NCI-H2171 (cell line): ENCODE measurements around the gene ZBTB16.

Source experiments
- DNase-seq: peaks from one replicate; lab custom pipeline; 2025; lab: John Stamatoyannopoulos, UW

Gene ZBTB16

GRCh38 chr11:114059278-114059983 is at the start of gene ZBTB16:
Gene ZBTB16 (plus strand): TSS chr11:114059711. CDS start chr11:114063301, 3,590 bp downstream.
- peak; percentile 51 for DNase-seq

- DNase-seq, result no peak
Observed at GRCh38 chr11:114010931-114011330, 48.6 kb upstream of the ZBTB16 start.

DNA sequence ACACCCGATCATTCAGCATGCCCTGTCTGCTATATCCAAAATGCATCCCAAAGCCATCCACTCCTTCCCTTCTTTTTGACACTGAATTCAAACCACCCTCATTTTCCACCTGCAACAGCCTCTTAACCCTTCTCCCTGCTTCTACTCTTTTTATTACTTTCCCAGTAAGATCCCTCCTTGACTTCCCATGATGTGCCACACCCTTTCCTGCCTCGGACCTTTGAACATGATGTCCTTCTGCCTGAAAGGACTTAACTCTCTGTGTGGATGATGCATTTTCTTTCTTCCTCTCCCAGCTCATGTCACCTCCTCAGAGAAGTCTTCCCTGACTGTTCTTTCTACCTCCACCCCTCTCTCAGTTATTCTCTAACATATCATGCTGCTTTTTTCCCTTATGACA is 48.1 kb upstream of the ZBTB16 start:
- no peak for DNase-seq

- no peak for DNase-seq
Observed at GRCh38 chr11:114015117-114015516, 44.4 kb upstream of the ZBTB16 start.

GRCh38 chr11:114016986-114017385 is 42.5 kb upstream of the ZBTB16 start:
- no peak for DNase-seq

DNA sequence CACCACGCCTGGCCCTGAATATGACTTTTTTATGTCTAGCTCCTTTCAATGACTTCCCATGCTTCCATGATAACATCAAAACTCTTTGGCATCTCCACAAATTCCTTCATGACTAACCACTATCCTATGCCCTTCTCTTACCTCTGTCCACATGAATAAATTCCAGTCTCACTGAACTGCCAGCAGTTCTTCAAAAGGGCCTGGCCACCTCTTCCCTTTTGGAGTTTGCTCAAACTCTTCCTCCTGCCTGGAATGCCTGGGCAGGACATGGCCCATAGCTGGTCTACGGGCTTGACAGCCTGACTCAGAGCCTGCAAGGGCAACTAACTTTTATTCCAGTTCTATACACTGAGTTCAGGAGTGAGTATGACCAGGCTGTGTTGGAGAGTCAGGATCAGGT is 41.8 kb upstream of the ZBTB16 start:
- no peak for DNase-seq

DNA sequence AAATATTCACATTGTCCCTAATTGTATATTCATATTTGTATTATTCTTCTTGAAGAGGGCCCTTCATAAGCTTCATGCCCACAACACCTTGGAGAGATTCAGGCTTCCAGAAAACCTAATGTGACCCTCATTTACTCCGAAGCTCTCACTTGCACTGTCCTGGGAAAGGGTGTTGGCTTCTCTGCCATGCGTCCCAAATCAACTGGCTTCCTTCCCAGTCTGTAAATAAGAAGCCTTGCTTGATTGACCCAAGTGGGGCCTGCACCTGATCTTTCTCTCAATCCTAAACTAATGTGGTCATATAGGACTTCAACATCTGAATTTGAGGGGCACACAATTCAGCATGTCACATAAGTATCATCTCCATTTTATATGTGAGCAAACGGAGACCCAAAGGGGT is 40.5 kb upstream of the ZBTB16 start:
- no peak for DNase-seq

- no peak for DNase-seq
Observed at GRCh38 chr11:114019574-114019973, 39.9 kb upstream of the ZBTB16 start.

DNA sequence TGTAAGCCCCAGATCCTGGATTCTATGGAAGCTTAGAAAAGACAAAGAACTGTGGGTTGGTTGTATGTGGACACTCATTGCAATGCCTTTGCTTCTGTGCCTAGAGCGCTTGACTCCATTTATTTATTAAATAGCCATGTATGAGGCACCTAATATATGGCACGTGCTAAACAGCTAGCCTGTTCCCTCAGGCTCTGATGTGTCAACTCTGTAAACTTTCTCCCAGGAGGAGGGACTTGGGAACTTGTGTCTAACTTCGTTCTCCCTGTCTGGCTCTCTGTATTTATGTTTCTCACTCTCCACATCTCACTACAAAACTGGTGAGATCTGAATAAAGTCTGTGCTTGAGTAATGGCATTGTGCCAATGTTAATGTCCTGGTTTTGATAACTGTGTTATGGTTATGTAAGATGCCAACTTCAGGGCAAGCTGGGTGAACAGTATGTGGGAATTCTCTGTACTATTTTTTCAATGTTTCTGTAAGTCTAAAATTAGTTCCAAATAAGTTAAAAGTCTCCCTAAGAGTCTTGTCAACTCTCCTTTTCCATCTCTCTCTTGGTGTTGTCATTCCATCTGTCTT is 34.1 kb upstream of the ZBTB16 start:
- DNase-seq, result no peak

GRCh38 chr11:114026355-114026754 is 33.2 kb upstream of the ZBTB16 start:
- no peak for DNase-seq

DNA sequence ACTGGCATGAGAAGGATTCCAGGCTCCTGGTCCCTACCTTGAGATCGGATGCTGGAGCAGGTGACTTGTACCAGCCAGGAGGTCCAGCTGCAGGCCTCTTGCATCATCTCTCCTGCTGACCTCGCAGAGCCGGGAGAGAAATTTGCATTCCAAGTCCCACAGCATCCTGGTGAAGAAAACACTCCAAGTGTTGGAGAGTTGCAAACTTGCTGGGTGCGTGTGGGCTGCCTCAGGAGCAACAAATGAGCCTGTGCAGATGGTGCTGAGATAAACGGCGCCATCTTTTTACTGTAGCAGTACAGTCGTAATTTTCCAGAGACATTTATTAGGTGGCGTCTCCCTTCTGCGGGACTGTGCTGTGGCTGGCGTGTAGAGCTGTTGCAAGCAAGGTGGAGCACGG is 32.1 kb upstream of the ZBTB16 start:
- no peak for DNase-seq

DNA sequence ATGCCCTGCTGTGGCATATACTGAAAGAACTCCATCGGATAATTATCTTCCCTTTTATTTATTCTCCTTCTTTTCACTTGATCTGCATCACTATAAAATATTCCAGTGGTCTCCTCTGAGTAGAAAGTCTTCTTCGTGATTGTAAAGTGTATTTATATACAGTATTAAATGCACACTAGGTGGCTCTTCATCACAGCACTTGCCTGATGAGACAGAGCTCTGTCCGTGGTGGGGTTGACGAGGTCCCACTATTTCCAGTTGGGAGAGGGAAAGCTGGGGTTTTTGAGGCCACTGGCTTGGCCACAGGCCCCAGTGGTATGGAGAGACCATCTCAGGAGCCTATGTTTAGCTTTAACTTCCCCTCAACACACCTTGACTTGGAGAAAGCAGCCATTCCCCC is 31.6 kb upstream of the ZBTB16 start:
- no peak for DNase-seq

- no peak for DNase-seq
Observed at GRCh38 chr11:114031246-114031966, 28.1 kb upstream of the ZBTB16 start.

- no peak for DNase-seq
Observed at GRCh38 chr11:114031967-114032320, 27.6 kb upstream of the ZBTB16 start.

GRCh38 chr11:114033066-114033465 is 26.4 kb upstream of the ZBTB16 start:
- no peak for DNase-seq

GRCh38 chr11:114033572-114033971 is 25.9 kb upstream of the ZBTB16 start:
- no peak for DNase-seq

DNA sequence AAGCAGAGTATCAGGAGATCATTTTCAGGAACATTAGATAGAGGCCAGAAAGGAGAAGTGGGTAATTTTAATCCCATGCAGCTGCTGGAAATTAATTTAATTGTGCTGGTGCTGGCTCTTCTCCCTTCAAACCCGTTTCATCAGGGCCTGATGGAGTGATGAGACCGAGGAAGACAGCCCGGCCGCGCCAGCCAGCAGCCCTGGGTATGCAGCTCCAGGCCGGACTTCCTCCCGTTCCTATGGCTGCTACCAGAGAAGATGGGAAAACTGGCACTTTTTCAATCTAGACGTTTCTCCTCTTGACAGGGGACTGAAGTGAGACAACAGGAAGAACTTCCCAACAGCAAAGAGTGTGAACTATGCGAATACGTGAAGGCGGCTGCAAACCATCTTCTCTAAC is 24.6 kb upstream of the ZBTB16 start:
- DNase-seq, result no peak

DNA sequence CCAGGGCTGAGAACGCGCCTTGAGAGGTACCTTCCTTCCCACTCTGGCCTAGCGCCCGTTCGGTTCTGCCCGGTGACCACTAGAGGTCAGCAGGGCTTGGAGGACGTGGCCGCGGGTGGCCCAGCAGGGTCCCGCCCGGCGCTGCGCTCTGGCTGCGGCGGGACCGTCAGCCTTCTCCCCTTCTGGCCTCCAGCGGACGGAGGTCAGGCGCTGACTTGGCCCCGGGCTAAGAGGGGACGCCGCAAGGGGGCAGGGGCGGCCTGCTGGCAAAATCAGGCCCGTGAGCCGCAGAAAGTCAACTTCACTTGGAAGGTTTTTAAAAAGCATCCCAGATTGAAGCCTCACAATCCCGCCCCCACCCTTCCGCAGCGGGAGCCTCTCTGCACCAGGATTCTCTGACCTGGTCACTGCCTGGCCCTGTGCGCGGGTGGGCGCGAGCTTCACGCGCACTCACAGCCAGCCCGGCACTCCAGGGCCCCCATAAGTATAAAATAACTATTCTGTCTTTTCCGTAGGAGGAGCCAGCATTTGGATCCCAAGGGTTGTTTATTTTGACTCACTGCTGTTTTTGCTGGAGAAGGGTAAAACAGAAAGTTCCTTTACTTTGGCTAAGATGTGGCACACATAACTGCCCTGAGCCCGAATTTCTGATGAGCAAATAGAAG is 23.2 kb upstream of the ZBTB16 start:
- no peak for DNase-seq

DNA sequence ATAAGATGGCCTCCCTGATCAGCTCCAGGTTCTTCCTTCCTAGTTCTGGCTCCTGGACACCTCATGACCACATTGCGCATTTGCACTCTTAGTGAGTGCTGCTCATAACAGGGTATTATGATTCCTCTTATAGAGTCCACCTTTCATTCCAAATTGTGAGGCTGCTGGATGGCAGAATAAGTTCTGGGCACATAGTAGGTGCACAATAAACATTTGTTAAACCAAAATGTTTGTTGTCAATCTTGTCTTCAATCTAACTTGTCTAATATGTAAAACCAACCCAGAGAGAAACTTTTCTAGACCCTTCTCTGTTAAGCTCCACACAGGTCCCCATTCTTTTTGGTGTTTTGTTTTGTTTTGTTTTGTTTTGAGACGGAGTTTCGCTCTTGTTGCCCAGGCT is 22.6 kb upstream of the ZBTB16 start:
- no peak for DNase-seq

DNA sequence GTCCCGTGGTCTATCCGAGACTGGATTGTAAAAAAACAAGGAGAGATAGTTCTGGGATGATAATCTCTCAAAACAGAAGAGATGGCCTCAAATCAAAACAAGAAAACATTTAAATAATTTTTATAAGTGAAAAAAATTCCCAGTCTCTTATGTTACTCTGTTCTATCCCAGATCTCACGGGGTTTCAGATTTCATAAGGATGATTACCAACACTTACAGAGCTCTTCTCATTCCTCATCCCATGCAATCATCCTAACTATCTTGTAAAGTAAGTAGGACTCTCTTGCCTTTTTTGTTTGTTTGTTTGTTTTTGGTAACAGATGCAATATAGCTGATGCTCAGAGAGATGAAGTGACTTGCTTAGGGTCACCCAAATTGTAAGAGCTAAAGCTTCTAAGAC is 20.0 kb upstream of the ZBTB16 start:
- no peak for DNase-seq

DNA sequence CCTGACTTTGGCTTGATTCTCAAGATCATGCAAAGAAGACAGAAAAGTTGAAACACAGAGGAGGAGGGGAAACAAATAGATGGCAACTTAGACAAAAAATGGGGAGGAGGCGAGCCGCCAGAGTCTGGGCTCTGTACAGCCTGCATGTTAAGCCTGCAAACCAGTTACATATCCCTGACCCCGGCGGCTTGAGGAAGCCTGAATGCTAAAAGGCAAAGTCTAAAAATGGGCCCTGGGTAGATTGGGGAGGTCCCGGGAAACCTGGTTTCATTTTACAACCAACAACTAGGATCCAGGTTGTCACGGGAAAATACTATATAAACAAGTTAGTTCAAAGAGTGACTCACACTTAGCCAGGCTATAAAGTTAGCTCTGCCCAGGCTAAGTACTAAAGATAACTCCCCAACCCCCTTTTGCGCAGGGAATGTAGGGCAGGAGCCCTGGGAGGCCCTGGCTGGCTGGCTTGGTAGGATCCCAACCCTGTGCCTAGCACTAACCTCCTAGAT is 18.8 kb upstream of the ZBTB16 start:
- no peak for DNase-seq

DNA sequence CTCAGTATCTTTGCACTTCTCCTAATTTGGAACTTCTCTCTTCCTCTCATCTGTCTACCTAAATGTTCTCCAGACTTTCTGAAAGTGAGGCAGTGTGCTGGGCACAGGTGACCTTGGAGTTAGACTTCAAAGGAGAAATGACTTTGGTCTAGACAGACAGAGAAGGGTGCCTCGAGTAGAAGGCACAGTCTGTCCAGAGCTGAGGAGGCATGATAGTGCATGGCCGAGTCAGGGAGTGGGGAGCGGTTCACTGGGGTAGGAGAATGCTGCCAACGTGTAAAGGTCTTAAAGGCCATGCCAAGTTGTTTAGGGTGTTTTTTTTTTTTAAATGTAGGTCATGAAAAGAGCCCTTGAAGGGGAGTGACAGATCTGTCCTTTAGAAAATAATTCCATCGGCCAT is 17.3 kb upstream of the ZBTB16 start:
- DNase-seq, result no peak
